MCF 10A (cell line): ENCODE measurements around the gene EHD4. TPM values are rescaled to one million over a fixed set of nuclear protein-coding genes. Genes with fewer than 3 reads are reported as not detected.

ENCODE experiments used
- BruUV-seq: library from RNA; stranded (reverse); fragments of 400-500 nt; replicated peaks from 2 replicates; lab custom pipeline; 2021; lab: Mats Ljungman, UMichigan
- CTCF ChIA-PET: fragments of 300-600 bp; sonication (Branson Sonifier 250); formaldehyde crosslinking; extraction: SDS; loops from one replicate; lab custom pipeline; 2021; ENCODE audit warnings: antibody characterized with exemption, inconsistent platforms; lab: Yijun Ruan, JAX
- POLR2A ChIA-PET: fragments of 300-600, 350-650 bp; sonication (Branson Sonifier 250); formaldehyde crosslinking; extraction: SDS; loops from one replicate; lab custom pipeline; 2020; ENCODE audit warnings: antibody characterized with exemption, inconsistent platforms; lab: Yijun Ruan, JAX
- DNase-seq: peaks from one replicate; pipeline ENCODE4 v3.0.0-alpha.2; 2018; ENCODE audit not compliant: unreplicated experiment
- H3K27ac Mint-ChIP-seq: one replicate; pipeline ENCODE4 v1.8.0; 2022; ENCODE audit warnings: mild to moderate bottlenecking, low read depth, mixed read lengths; ENCODE audit not compliant: unreplicated experiment
- H3K27me3 Mint-ChIP-seq: one replicate; pipeline ENCODE4 v1.8.0; 2022; ENCODE audit warnings: mixed read lengths; ENCODE audit not compliant: insufficient read depth, unreplicated experiment
- H3K36me3 Mint-ChIP-seq: one replicate; pipeline ENCODE4 v1.8.0; 2022; ENCODE audit warnings: mild to moderate bottlenecking, moderate library complexity, mixed read lengths; ENCODE audit not compliant: insufficient read depth, unreplicated experiment
- H3K4me1 Mint-ChIP-seq: one replicate; pipeline ENCODE4 v1.8.0; 2022; ENCODE audit warnings: mixed read lengths; ENCODE audit not compliant: insufficient read depth, unreplicated experiment
- H3K4me3 Mint-ChIP-seq: one replicate; pipeline ENCODE4 v1.8.0; 2022; ENCODE audit warnings: mild to moderate bottlenecking, moderate library complexity, mixed read lengths; ENCODE audit not compliant: unreplicated experiment
- H3K9me3 Mint-ChIP-seq: one replicate; pipeline ENCODE4 v1.8.0; 2022; ENCODE audit warnings: mixed read lengths; ENCODE audit not compliant: unreplicated experiment
- intact Hi-C: fragments of 100-400 bp; cut with micrococcal nuclease; formaldehyde crosslinking; loops from 2 replicates; pipeline ENCODE4 v1.14.1; 2022
- total RNA-seq: library from RNA; stranded (reverse); gene quantifications from 2 replicates; pipeline ENCODE4 v1.2.3, GENCODE V29; 2022
- TF ChIP-seq, protein P1 (sequence below): fragments of 200-600 bp; IDR thresholded peaks from one replicate; pipeline ENCODE4 v1.8.0; 2022; ENCODE audit warnings: antibody characterized with exemption, mild to moderate bottlenecking; ENCODE audit not compliant: unreplicated experiment

Gene EHD4
- total RNA-seq, 1 experiment from 2014 or later: 27.1 TPM

- no peaks in the 10 kb centered on the region for H3K9me3 Mint-ChIP-seq
Observed at GRCh38 chr15:41937568-41937923, 34.8 kb downstream of the EHD4 start.

DNA sequence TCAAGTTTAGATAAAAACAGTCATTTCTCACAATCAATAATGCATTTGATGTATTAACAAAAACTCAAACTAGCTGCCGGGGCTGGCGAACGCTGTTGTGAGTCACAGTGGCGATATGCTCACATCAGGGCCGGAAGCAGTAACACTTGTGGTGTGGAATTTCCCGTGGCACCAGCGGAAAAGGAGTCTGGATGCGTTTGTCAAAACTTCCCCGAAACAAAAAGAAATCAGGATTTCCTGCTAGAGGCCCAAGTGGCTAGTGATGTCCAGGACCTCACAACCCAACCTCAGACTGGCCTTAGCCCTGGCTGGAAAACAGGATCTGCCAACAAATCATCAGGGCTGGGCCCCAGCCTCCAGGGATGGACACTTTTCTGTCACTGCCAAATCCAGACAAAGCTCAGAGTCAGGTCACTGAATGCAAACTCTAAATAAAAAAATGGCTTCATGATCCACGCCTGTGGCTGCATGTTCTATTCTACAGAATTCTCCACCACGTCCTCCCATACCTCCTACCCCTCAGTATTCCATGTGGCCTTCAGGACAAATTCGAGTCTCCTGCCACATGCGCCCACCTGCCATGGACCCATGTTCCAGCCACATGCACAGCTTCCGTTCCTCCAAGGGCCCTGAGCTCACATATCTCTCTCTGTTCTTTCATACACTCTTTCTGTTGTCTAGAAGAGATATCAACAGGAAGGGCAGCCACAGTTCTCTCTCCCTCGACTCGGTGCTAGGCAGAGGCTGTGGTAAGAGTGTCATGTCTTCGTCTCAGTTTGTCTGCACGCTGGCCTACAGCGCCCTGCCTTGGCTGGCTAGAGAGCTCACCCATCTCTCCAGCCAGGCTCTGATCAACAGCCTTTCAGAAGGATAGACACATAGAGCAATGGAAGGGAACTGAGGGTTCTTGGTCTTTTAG is 35.4 kb downstream of the EHD4 start:
- POLR2A ChIA-PET: interaction anchor here (0.6 to 3.1 kb wide), 7 partner anchors 9 to 404 kb away, joined by 3 to 12 read pairs (median 4); partner anchors contain the start of gene EHD4
- intact Hi-C loops: no loop called here

More at GRCh38 chr15:41937568-41937923, 34.8 kb downstream of the EHD4 start:
- Mint-ChIP-seq H3K4me1 (peaks cover 46% of the 10 kb centered on the region), H3K27ac (no peak overlapping the region), H3K27me3 (no peaks in the 10 kb centered on the region), H3K36me3 (peaks cover 6% of the 10 kb centered on the region), H3K4me3 (no peak overlapping the region)
- TF ChIP-seq, protein P1, sequence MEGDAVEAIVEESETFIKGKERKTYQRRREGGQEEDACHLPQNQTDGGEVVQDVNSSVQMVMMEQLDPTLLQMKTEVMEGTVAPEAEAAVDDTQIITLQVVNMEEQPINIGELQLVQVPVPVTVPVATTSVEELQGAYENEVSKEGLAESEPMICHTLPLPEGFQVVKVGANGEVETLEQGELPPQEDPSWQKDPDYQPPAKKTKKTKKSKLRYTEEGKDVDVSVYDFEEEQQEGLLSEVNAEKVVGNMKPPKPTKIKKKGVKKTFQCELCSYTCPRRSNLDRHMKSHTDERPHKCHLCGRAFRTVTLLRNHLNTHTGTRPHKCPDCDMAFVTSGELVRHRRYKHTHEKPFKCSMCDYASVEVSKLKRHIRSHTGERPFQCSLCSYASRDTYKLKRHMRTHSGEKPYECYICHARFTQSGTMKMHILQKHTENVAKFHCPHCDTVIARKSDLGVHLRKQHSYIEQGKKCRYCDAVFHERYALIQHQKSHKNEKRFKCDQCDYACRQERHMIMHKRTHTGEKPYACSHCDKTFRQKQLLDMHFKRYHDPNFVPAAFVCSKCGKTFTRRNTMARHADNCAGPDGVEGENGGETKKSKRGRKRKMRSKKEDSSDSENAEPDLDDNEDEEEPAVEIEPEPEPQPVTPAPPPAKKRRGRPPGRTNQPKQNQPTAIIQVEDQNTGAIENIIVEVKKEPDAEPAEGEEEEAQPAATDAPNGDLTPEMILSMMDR: no peak
- ChIA-PET CTCF (interaction anchor here (0.6 to 1.4 kb wide), 2 partner anchors 26 to 119 kb away, joined by 3 to 6 read pairs; no protein-coding TSS in a partner anchor), POLR2A (interaction anchor here (0.6 to 3.1 kb wide), 3 partner anchors 25 to 405 kb away, joined by 4 to 12 read pairs (median 4); partner anchors contain the start of gene EHD4)
- BruUV-seq: no TSS peak
- no peak for DNase-seq
- intact Hi-C loops: no loop called here

DNA sequence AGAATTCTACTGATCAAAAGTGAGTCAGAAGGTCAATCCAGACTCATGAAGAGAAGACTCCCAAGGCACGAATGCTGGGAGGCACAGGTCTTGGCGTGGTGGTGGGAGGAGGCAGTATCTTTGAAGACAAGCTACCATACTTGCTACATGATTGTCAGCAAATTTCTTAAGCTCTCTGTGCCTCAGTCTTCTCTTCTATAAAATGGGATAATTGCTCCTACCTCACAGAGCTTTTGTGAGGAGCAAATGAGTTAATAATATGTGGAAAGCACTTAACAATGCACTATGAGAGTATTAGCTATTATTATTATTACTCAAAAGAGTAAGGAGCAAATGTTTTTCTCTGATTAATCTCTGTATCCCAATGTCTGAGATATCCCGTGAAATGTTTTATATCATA is 36.2 kb downstream of the EHD4 start:
- POLR2A ChIA-PET: interaction anchor here (1.0 to 1.3 kb wide), 4 partner anchors 9 to 48 kb away, joined by 3 to 5 read pairs (median 3); no protein-coding TSS in a partner anchor
- Mint-ChIP-seq H3K9me3 (no peaks in the 10 kb centered on the region), H3K27me3 (no peaks in the 10 kb centered on the region), H3K36me3 (peaks cover 4% of the 10 kb centered on the region), H3K27ac (no peak overlapping the region), H3K4me1 (peaks cover 42% of the 10 kb centered on the region), H3K4me3 (no peak overlapping the region)
- CTCF ChIA-PET: interaction anchor here (1.1 kb wide), 1 partner anchor 54 kb away, joined by 3 read pairs; no protein-coding TSS in a partner anchor
- no peak for DNase-seq
- TF ChIP-seq, protein P1: no peak
- no TSS peak for BruUV-seq
- intact Hi-C loops: no loop called here

More for the DNA sequence above, 35.4 kb downstream of the EHD4 start:
- peaks cover 43% of the 10 kb centered on the region for H3K4me1 Mint-ChIP-seq
- H3K9me3 Mint-ChIP-seq: no peaks in the 10 kb centered on the region
- no peak overlapping the region for H3K27ac Mint-ChIP-seq
- BruUV-seq: no TSS peak
- TF ChIP-seq, protein P1: no peak
- CTCF ChIA-PET: interaction anchor here (0.6 to 1.1 kb wide), 2 partner anchors 27 to 53 kb away, joined by 3 to 6 read pairs; no protein-coding TSS in a partner anchor
- no peaks in the 10 kb centered on the region for H3K27me3 Mint-ChIP-seq
- peaks cover 4% of the 10 kb centered on the region for H3K36me3 Mint-ChIP-seq
- DNase-seq: no peak
- no peak overlapping the region for H3K4me3 Mint-ChIP-seq

- H3K27me3 Mint-ChIP-seq: no peaks in the 10 kb centered on the region
- no TSS peak for BruUV-seq
- ChIA-PET POLR2A (interaction anchor here (1.0 to 2.6 kb wide), 5 partner anchors 10 to 48 kb away, joined by 3 to 12 read pairs (median 3); partner anchors contain the start of gene EHD4), CTCF (interaction anchor here (1.1 to 1.9 kb wide), 2 partner anchors 54 to 122 kb away, joined by 3 to 4 read pairs; no protein-coding TSS in a partner anchor)
- DNase-seq: no peak
- H3K4me1 Mint-ChIP-seq: peaks cover 38% of the 10 kb centered on the region
- H3K9me3 Mint-ChIP-seq: no peaks in the 10 kb centered on the region
- H3K27ac Mint-ChIP-seq: peak overlapping the region; percentile 83
- intact Hi-C loops: no loop called here
- TF ChIP-seq, protein P1: no peak
- no peak overlapping the region for H3K4me3 Mint-ChIP-seq
- H3K36me3 Mint-ChIP-seq: peaks cover 4% of the 10 kb centered on the region
Observed at GRCh38 chr15:41935566-41936020, 36.8 kb downstream of the EHD4 start.
